GM19351 (cell line): ENCODE results near the gene NYAP1.
A peak's percentile ranks its signal among the peaks of the same experiment; 100 is the strongest.

Experiments used
- ATAC-seq: cut with Tn5 transposase; IDR thresholded peaks from one replicate; pipeline ENCODE4 v1.9.1; 2021; ENCODE audit warnings: mild to moderate bottlenecking, moderate library complexity; ENCODE audit not compliant: unreplicated experiment

NYAP1 gene

GRCh38 chr7:100456562-100456961 is 27.2 kb upstream of the NYAP1 start:
- ATAC-seq, result no peak

GRCh38 chr7:100457033-100457432 is 26.7 kb upstream of the NYAP1 start:
- no peak for ATAC-seq

GRCh38 chr7:100464210-100464660 is 19.5 kb upstream of the NYAP1 start, which contains the start of gene SPACDR:
Gene SPACDR, minus strand, starts transcription at chr7:100464260. Its CDS starts 235 bp downstream, at chr7:100464025.
- ATAC-seq, result no peak

DNA sequence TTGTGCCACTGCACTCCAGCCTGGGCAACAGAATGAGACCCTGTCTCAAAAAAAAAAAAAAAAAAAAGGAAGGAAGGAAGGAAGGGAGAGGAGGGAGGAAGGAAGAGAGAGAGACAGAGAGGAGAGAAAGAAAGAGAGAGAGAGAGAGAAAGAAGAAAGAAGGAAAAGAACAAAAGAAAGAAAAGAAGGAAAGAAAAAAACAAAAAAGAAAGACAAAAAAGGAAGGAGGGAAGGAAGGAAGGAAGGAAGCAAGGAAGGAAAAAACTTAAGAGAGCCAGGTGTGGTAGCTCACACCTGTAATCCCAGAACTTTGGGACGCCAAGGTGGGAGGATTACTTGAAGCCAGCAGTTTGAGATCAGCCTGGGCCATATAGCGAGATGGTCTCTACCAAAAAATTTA is 18.9 kb upstream of the NYAP1 start:
- ATAC-seq, result no peak

GRCh38 chr7:100465299-100465698 is 18.4 kb upstream of the NYAP1 start:
- no peak for ATAC-seq

- no peak for ATAC-seq
Observed at GRCh38 chr7:100465702-100466311, 17.9 kb upstream of the NYAP1 start.

GRCh38 chr7:100466653-100467605 is 16.8 kb upstream of the NYAP1 start:
- no peak for ATAC-seq

GRCh38 chr7:100467638-100468373 is 15.9 kb upstream of the NYAP1 start:
- no peak for ATAC-seq

DNA sequence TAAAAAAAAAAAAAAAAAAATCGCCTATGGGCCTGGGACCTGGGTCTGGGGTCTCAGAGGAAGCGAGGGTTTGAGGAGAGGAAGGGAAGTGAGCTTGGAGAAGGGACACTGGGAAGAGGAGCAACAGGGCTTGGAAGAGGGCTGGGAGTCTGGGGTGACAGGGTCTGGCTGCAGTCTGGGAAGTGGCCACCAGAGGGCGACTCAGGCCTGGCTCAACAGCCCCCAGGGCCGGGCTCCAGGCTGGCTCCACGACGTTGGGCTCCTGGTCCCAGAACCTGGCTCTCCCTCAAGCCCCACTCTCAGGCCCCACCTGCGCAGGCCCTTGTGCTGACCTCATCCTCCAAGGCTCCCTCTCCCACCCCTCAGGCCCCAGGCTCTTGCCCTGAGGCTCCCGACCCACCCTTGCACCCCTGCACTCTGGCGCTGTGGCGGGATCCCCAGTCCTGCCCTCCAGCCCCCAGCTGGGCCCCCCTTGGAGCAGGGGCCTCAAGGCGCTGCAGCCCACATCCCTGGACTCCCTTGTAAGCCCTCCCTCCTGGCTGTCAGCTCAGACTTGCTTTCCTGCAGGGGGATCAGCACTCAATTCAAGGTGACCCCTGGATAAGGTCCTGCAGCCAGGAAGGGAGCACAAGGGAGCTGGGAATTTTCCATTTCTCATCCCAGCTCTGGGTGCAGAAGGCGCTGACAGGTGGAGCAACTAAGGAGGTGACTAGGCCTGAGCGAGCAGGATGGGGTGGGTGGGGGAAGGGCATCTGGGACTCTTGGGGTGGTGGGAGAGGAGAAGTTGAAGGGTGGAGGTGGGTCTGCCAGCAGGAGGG is 14.3 kb upstream of the NYAP1 start:
- ATAC-seq, result no peak

DNA sequence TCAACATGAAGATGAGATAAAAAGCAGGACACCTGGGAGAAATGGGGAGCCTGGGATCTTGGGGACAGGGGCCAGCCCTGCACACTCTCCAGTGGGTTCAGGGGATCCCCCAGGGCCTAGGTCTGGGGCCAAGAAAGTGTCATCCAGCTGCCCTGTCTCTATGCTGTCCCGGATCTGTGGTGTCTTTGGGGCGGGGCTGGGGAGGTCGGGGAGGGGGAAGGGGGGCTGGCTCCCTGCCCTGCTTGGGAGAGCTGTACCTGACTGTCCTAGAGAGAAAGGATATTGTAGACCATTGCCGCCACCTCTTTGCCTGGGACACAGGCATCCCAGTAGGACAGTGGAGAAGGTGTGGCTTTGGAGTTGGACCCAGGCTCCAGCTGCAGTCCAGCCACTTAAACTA is 12.7 kb upstream of the NYAP1 start:
- no peak for ATAC-seq

GRCh38 chr7:100472121-100472851 is 11.4 kb upstream of the NYAP1 start:
- no peak for ATAC-seq

DNA sequence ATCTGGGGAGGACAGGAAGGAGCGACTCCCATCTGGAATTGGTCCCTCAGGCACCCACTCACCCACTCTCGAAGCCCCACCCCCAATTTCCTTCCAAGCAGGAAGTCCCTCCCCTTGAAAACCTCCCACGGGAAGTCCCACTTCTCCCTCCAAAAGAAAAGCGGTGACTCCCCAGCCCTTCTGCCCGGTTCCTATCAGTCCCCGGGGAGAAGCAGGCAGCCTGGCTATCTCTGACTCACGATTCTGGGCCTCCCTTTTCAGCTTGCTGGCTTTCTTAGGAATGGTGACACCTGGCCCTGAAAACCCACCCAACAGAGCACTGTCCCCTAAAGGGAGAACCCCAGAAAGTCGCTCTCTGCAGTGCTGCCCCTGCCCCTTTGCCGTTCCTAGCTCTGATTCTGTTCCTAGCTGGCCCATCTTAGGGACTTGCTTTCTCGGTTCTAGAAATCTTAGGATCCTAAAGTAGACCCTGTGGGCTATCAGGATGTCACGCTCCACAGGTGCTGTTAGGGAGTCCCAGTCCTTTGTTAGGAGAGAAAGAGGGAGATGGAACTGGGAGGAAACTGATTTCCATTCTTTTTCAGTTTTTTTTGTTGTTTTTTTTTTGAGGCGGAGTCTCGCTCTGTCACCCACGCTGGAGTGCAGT is 10.8 kb upstream of the NYAP1 start:
- no peak for ATAC-seq

GRCh38 chr7:100475549-100475948 is 8.2 kb upstream of the NYAP1 start:
- ATAC-seq, result no peak

- ATAC-seq, result no peak
Observed at GRCh38 chr7:100476101-100476780, 7.5 kb upstream of the NYAP1 start.

DNA sequence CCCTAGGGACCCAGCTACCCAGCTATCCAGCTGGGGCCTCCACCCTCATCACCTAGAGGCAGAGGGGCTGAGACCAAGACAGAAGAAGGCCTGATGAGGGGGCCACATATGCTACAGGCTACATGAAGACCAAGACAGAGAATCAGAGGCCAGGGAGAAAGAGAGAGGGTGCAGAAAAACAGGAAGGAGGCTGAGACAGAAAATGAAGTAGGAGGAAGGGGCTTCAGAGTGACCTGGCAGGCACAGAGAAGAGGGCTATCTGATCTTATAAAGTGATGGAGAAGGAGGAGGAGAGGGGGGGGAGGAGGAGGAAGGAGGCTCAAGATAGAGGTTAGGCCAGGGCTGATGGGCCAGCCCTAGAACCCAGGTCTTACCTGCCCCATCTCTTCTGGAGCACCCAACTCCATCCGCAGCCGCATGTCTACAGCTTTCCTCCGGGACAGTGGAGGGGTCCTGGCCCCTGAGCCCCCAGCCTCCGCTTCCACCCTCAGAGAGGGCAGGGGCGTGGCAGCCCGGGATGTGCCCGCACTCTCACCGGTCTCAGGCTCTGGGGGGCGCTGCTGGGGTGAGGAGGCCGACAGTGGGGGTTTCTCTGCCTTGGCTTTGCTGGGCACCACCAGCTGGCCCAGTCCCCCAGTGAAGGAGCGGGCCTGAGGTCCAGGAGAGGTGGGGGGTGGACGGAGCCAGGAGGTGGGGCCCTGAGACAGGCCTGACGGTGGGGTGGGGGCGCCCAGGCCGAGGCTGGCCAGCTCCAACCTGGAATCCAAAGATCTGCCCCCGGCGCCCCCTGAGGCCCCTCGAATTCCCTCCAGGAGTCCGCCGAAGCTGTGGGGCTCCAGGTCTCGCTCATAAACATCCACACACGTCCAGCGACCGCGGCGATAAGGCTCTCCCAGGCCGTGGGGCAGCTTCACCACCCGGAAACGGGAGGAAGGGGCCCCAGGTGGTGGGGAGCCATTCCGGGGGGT is 6.5 kb upstream of the NYAP1 start:
- no peak for ATAC-seq

DNA sequence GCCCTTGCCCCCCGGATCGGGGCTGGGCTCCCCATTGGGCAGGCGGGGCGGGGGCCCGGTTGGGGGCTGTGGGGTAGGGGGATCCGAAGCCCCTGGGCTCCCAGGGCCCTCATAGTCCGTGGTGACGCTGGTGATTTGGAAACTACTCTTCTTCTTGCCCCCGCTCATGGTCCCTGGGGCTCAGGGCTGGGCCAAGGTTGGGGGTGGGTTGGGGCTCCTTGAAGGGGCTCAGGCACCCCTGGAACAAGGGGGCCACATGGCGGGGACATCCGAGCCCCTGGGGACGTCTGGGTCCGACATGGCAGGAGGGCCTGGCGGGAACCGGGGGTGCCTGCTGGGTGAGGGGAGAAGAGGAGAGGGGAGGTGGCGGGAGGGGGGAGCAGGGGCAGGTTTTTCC is 5.9 kb upstream of the NYAP1 start:
- no peak for ATAC-seq

DNA sequence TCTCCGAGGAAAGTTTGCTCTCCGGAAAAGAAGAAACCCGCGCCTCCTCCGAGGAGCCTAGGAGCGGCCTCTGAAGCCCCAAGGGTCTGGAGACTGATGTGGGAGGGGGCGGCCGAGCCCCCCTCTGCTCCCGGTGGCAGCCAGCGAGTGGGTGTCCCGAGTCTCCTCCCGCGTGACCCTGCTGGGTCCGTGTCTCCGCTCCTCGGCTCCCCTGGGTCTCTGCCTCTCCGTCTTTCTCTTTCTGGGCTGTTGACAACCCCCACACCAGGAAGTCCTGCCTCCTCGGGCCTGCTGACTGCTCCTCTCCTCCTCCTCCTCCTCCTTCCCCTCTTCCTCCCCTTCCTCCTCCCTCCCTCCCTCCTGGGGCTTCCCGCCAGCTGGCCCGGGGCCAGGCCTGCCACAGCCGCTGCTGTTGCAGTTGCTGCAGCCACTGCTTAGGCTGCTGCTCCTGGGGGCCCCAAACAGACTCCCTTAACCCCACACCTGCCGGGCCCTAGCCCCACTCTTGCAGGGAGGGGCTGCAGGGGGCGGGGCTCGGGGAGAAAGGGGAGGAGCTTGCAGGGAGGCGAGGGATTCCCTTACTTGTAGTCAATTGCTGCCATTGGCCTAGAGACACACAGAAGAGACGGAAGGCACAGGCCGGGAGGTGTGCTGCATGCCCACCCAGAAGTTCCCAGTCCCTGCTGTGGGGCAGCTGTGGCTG is 4.6 kb upstream of the NYAP1 start, which contains the start of gene TSC22D4:
TSC22D4 (minus strand) TSS at position 257 of the 703 bp plus-strand sequence. CDS start 1,176 bp downstream, outside the sequence.
- peak; percentile 58 for ATAC-seq
